Measurements from ENCODE around the gene CAPN10. TPM values are rescaled to one million over a fixed set of nuclear protein-coding genes. Genes with fewer than 3 reads are reported as not detected.
A peak's percentile ranks its signal among the peaks of the same experiment; 100 is the strongest.

The CAPN10 gene
- total RNA-seq, 1 donor from 2014 or later, result 34.4 TPM

DNA sequence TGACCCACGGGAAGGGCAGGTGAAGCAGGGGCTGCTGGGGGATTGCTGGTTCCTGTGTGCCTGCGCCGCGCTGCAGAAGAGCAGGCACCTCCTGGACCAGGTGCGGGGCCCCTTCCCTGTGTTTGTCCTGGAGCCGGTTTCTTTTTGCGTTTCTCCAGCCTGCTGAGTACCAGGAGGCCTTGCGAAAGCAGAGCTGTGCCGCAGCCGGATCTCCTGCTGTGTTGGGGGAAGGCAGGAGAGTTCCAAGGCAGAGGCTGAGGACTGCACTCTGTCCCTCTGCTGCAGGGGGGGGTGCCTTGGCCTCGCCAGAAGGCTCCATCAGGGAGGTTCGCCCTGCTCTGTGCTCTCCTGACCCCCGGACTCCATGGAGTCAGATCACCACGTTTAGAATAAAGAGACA, 2.8 kb downstream of the CAPN10 start:
- no peak for DNase-seq (ENCODE audit: low spot score)

DNA sequence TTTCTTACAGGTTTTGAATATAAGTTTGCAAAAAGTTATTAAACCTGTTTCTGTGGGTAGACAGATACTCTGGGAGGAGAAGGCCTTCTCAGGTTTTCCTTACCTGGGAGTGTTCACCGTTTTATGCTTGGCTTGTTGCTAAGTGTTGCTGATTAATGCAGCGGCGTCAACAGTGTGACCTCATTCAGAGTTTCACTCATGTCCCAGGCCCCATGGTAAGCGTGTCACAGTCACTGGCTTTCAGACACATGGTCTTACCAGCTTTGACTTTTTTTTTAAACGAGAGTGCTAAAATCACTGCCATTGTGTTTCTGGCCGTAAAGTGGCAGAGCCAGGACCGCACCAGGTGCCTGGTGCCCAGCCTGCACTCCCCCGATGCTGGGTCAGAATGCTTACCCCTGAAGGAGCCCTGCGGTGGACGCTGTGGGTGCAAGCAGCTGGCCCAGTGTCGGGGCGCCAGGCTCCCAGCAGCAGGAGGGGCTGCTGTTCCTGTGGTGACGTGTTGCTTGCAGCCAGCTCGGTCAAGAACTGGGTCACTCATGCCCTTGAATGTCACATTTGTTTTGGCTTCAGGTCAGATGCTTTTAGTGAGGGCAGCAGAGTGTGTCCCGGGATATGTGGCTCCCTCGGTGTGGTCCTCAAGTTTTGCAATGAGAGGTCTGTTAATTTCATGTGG, 3.5 kb downstream of the CAPN10 start:
- no peak for DNase-seq (ENCODE audit: low spot score)

DNA sequence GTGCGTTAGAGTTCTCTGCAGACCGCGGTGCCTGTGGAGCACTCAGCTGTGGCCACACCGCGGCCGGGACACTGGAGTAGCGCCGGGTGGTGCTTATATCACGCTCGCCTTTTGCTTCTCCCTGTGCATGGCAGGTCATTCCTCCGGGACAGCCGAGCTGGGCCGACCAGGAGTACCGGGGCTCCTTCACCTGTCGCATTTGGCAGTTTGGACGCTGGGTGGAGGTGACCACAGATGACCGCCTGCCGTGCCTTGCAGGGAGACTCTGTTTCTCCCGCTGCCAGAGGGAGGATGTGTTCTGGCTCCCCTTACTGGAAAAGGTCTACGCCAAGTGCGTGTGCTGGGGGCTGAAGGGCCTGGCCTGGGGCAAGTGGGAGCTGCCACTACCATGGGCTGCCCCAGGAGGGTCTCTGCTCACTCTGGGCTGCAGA, 4.2 kb downstream of the CAPN10 start:
- DNase-seq (ENCODE audit: low spot score), result no peak

DNA sequence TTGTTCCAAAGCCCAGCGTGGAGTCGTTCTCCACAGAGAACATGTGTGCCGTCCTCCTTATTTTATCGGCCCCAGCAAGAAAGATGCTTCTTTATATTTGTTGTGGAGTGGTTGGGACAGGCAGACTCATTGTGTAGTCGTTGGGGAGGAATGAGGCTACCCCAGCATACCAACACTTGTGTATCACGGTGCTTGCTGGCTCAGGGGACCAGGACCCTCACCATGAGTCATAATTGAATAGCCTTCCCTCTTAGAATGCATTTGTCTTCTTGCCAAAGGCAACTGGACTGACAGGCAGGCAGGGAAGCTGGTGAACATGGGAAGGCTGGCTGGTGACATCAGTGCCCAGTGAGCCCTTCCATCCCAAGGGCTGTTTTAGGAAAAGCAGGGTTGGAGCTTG, 4.7 kb downstream of the CAPN10 start:
- no peak for DNase-seq (ENCODE audit: low spot score)

DNA sequence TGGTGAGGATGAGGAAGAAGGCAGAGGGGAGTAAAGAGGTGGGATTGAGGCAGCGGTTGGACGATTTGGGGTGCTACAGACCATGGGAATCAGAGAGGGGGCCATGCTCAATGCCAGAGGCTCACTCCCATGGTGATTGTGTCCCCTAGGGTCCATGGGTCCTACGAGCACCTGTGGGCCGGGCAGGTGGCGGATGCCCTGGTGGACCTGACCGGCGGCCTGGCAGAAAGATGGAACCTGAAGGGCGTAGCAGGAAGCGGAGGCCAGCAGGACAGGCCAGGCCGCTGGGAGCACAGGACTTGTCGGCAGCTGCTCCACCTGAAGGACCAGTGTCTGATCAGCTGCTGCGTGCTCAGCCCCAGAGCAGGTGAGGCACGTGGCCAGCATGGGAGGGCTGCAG, 5.2 kb downstream of the CAPN10 start:
- DNase-seq (ENCODE audit: low spot score), result no peak

DNA sequence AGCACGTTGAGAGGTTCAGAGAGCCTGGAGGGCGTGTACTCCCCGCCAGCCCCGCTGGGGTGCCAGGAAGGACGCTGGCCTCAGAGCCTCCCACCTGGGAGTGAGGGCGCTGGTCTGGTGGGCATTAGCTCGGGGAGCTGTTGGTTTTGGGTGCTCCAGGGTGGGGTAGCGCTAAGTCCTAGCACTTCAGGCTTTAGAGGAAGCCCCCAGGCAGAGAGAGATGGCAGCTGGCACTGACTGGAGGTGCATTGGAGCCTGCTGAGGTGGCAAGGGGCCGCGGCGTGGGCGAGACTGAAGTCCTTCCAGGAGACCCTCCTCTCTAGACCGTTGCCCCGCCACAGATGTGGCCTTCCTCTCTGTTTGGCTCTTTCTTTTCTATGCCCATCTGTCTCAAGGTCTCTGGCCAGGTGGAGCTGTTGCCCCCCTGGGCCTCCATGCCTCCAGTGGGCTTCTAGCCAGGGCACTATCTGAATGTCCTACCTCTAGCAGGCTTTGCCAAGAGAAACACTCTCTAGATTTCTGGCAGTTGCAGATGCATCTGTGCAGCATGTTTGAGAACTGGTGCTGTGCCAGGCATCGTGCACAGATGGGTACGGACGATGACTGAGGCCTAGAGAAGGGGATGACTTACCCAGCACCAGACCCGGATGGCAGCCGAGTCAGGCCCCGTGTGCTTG, 6.6 kb downstream of the CAPN10 start:
- DNase-seq (ENCODE audit: low spot score), result no peak

DNA sequence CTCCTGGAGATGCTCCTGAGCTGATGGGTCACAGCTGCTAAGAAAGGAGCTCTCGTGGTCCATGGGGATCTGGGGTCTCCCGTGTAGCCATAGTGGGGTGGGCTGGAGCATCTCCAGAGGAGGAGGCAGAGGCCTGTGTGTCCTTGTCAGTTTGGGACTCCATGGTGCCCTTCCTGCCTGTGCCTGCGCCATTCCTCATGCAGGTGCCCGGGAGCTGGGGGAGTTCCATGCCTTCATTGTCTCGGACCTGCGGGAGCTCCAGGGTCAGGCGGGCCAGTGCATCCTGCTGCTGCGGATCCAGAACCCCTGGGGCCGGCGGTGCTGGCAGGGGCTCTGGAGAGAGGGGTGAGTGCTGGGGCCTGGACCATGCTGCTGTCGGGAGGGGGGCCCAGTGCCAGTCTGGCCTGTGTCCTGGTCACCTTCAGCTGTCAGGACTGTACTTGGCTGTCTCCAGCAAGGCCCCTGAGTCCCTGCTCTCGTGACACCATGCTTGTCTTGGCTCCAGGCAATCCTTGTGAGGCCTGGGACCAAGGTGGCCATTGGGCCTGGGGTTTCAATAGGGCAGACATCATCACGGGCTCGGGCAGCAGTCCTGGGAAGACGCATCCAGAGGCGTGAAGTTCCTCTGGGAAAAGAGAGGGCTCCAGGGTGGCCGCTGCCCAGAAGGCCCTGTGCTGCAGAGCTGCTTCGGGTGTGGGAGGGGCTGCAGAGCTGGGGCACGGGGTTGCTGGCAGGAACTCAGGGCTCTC, 7.3 kb downstream of the CAPN10 start:
- no peak for DNase-seq (ENCODE audit: low spot score)

DNA sequence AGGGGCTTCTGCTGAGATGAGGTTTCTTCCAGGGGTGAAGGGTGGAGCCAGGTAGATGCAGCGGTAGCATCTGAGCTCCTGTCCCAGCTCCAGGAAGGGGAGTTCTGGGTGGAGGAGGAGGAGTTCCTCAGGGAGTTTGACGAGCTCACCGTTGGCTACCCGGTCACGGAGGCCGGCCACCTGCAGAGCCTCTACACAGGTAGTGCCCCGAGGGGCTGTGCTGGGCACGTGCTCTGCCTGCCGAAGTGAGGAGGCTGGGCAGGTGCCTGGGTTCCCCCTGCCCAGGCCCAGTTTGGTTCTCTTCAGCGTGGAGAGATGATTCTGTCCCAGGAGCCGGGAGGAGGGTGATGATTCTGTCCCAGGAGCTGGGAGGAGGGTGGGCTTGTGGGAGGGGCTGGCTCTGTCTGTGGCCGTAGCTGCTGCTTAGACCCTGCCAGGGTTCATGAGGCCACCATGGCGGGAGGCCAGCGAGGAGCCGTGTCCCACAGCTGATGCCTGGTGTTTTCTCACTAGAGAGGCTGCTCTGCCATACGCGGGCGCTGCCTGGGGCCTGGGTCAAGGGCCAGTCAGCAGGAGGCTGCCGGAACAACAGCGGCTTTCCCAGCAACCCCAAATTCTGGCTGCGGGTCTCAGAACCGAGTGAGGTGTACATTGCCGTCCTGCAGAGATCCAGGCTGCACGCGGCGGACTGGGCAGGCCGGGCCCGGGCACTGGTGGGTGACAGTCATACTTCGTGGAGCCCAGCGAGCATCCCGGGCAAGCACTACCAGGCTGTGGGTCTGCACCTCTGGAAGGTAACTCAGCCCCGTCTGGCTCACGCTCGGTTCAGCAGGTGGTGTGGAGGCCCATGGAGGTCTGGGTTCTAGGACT, 8.2 kb downstream of the CAPN10 start:
- no peak for DNase-seq (ENCODE audit: low spot score)

DNA sequence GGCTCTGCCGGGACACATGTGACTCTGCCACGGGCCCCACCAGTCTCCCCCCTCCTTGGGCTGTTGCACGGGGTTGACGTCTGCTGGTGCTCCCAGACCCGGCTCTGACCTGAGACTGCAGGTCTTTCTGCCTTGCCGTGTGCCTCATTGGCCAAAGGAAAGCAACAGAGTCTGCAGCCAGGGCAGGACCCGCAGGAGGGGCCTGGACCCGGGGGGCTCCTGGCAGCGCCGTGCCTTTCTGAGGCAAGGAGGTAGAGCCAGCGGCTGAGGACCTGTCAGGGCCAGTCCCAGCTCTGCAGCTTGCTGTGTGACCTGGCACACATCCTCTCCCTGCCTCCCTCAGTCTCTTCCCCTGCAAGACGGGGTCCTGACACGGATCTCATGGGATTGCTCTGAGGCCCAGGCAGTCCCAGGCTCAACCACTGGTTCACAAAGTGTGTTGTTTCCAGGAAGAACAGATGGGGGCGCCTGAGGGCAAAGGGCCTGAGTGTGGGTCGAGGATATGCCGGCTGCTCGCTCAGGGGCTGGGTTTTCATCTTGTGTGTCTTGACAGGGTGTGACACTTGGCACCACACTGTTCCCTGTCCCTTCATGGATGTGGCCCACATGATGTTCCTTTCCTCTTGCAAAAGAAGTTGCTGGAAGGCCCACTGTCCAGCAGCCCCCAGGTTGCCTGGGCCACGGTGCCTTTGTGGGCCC, 9.0 kb downstream of the CAPN10 start:
- no peak for DNase-seq (ENCODE audit: low spot score)

DNA sequence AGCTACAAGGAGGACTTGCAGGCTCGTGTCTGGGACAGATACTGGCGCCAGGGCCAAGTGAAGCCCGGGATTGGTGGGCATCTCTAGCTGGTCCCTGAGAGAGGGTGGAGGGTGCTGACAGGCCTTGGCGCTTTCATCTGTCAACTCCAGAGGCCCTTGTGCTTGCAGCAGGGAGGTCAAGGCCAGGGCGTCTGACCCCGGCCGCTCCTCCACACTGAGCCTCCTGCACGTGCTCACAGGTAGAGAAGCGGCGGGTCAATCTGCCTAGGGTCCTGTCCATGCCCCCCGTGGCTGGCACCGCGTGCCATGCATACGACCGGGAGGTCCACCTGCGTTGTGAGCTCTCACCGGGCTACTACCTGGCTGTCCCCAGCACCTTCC, 9.5 kb downstream of the CAPN10 start:
- no peak for DNase-seq (ENCODE audit: low spot score)

DNA sequence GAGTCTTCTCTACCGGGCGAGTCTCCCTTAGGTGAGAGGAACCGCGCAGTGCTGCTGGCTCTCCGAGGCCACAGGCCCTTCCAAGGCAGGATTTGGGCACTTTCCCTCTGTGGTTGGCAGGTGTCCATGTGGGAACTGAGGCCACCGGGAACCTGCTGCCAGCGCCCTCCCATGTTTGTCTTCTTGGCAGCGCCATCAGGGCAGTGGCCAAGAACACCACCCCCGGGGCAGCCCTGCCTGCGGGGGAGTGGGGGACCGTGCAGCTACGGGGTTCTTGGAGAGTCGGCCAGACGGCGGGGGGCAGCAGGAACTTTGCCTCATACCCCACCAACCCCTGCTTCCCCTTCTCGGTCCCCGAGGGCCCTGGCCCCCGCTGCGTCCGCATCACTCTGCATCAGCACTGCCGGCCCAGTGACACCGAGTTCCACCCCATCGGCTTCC, 10.0 kb downstream of the CAPN10 start:
- DNase-seq (ENCODE audit: low spot score), result peak; percentile 69

DNA sequence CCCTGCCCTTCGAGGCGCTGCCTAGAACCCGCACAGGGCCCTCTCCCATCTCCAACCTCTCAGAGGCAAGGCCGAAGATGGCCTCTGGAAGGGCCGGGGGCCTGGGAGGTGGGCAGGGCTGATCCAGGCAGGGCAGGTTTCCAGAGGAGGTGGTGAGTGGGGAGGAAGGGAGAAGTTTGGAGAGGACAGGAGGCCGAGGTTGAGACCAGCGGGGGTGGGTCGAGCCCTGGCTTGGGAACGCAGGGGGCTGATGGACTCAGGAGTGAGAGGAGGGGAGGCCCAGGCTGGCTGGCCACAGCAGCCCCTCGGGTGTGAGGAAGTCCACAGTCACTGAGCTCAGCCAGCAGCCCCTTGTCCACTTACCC, 10.5 kb downstream of the CAPN10 start:
- DNase-seq (ENCODE audit: low spot score), result no peak

DNA sequence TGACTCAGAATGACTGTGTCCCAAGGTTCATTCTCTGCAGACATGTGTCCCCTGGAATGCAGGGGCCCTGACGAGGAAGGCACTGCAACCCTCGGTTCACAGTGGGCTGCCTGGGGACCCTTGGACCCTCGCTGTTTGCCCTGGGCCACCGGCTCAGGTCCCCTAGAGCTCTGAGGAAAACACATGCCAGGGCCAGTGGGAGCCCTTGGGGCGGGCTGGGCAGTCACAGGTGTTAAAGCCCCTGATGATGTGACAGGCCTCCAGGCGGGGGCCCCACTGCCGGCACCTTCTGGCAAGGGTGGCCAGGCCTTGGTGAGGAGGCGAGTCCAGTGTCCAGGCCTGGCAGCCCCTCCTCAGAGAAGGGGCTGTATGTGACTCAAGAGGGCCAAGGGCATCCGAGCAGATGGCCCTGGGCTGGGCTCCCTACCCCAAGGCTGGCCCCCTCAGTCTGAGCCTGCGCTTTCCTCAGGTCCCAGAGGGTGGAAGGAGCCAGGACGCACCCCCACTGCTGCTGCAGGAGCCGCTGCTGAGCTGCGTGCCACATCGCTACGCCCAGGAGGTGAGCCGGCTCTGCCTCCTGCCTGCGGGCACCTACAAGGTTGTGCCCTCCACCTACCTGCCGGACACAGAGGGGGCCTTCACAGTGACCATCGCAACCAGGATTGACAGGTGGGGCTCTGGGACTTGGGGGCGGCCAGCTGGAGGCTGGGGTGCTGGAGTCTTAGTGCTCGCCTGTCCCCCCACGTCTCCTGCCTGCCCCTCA, 11.1 kb downstream of the CAPN10 start:
- no peak for DNase-seq (ENCODE audit: low spot score)

DNA sequence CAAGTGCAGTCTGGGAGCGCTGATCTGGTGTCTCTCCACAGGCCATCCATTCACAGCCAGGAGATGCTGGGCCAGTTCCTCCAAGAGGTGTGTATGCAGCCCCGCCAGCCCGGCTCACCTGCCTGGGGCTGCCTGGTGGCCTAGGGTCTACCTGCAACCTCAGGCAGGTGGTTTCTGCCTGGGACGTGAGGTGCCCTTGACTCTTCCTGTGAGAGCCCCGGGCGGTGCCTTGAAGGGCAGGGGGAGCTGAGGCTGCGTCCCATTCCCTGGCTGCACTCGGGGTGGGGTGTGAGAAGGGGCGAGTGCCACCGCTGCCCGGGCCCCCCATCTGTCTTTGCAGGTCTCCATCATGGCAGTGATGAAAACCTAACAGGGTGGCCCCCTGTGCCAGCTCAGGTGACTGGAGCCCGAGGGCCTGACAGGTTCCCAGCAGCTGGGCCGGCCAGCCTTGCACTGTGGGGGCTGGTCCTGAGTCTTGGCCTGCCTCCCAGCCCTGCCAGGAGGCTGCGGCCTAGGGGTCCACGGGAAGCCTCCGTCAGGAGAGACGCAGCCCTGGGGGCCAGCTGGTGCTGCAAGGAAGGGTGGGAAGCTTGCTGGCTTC, 11.9 kb downstream of the CAPN10 start:
- DNase-seq (ENCODE audit: low spot score), result no peak

DNA sequence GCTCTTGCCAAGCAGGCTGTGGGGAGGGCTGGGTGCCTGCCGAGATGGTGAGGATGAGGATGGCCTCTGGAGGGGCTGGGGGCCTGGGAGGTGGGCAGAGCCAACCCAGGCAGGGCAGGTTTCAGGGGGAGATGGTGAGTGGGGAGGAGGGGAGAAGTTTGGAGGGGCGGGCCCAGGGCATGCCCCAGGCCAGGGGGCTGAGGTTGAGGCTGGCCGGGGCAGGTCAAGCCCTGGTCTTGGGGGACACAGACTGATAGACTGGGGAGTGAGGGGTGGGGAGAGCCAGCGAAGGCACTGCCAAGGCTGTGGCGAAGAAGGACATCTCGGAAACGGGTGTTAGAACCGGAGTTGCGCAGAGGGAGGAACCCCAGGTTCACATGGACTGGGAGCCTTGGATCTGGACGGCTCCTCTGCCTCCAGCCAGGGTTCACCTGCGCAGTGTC, 12.6 kb downstream of the CAPN10 start:
- no peak for DNase-seq (ENCODE audit: low spot score)

DNA sequence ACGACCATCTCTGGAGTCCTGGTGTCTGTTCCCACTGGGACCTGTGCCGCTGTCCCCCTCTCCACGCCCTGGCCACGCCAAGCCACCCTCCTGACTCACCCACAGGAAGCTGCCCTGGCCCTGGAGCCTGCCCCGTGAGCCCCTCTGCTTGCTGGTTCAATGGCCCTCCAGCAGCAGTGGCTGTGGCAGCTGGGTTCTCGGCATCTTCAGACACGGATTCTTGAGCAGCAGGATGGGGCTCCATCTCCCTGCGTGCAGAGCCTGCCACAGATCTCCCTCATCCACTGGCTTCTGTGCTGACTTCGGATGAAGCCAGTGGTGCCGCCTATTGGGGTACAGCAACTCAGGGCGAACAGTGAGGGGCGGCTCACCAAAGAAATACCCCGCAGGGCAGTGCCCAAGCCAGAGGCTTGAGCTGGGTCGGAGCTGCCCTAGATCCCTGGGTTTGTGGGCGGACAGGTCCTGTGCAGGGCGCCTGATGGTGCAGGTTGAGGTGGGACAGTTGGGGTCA, 14.0 kb downstream of the CAPN10 start:
- DNase-seq (ENCODE audit: low spot score), result no peak

DNA sequence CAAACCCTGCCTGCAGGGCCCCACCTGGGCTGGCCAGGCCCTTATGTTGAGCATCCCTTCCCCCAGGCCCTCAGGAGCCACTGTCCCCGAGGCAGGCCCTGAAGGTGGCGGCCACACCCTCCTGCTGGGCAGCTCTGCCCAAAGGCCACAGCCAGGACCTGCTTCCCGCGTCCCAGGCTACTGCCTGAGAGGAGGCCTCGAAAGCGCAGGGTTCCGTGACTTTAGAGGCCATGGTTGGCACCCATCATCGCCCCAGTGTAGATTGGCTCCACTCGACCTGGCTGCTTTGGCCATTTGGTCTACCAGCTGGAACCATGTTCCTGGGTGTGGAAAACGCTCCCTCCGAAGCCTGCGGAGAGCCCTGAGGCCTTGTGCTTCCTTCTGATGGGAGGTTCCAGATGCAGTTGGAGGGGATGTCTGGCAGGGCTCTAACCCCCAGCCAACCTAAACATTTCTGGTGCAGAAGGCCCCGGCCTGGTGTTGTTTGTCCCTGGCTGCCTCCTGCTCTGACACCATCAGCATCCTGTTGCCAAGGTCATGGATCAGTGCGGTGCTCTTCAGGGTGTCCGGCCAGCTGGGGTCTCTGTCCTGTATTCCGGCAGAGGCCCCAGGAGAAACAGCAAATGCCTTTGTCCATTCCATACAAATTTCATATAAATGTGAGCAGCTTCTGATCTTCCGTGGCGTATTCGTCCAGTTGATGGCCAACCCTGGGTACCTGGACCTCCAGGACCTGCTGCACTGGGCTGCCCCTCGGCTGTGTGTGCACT, 14.7 kb downstream of the CAPN10 start:
- no peak for DNase-seq (ENCODE audit: low spot score)

DNA sequence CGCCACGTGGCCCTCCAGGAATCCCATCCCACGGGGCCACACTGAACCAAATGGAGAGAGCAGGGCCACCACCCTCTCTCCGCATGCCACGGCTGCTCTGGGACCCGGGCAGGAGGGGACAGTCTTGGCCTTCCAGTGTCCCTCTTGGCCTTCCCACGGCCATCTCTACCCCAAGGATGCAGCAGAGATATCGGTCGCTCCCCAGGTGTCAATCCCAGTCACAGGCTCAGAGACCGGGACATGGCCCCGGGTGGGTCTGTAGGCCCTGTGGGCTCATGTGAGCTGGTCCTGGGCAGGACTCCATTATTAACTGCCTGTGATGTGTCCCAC, 15.3 kb downstream of the CAPN10 start:
- DNase-seq (ENCODE audit: low spot score), result no peak

All from ureter (tissue), 1 donor.